Measurements from ENCODE around the gene CHST5. TPM values are rescaled to one million over a fixed set of nuclear protein-coding genes. Genes with fewer than 3 reads are reported as not detected.

The CHST5 gene
- total and polyA plus RNA-seq, 2 of the 13 experiments (the other 11 are each of a cell fraction or from before 2014, with no cell fraction given) = 0.05 TPM; not detected in 1

GRCh38 chr16:75486014-75486675 is 49.8 kb downstream of the CHST5 start (continued):
- TF ChIP-seq PHF21A (CRISPR knock-in tag; IDR thresholded peaks at IDR 0.05) (peak; percentile 46), NFE2L1 (CRISPR knock-in tag; IDR thresholded peaks at IDR 0.05; ENCODE audit: borderline replicate concordance) (no peak), CCDC6 (CRISPR knock-in tag; IDR thresholded peaks at IDR 0.05) (no peak), ZBTB33 (CRISPR knock-in tag; IDR thresholded peaks at IDR 0.05) (no peak), CAMTA2 (CRISPR knock-in tag; IDR thresholded peaks at IDR 0.05; ENCODE audit: borderline replicate concordance) (0 out of 2 replicates have a peak, but pooled peaks have one; percentile 37), NFKB2 (CRISPR knock-in tag; IDR thresholded peaks at IDR 0.05; ENCODE audit: borderline replicate concordance) (peak; percentile 64; the same call in 1 of the 2 replicates), KMT2B (CRISPR knock-in tag; IDR thresholded peaks at IDR 0.05) (no peak), ZNF784 (CRISPR knock-in tag; IDR thresholded peaks at IDR 0.05; ENCODE audit: borderline replicate concordance) (peak; percentile 15; the same call in 1 of the 2 replicates), ZNF331 (CRISPR knock-in tag; IDR thresholded peaks at IDR 0.05) (no peak), HNF4A (CRISPR knock-in tag; IDR thresholded peaks at IDR 0.05) (peak; percentile 72), FOSL1 (CRISPR knock-in tag; IDR thresholded peaks at IDR 0.05; ENCODE audit: borderline replicate concordance) (no peak), ATF4 (CRISPR knock-in tag; IDR thresholded peaks at IDR 0.05) (no peak), RXRA (CRISPR knock-in tag; IDR thresholded peaks at IDR 0.05) (0 out of 2 replicates have a peak, but pooled peaks have one; percentile 28), ZFP36L2 (CRISPR knock-in tag; IDR thresholded peaks at IDR 0.05) (no peak), MLX (CRISPR knock-in tag; IDR thresholded peaks at IDR 0.05) (no peak), ZSCAN25 (CRISPR knock-in tag; IDR thresholded peaks at IDR 0.05) (peak; percentile 47; the same call in 1 of the 2 replicates), MAF1 (CRISPR knock-in tag; IDR thresholded peaks at IDR 0.05; ENCODE audit: borderline replicate concordance) (no peak), FOXJ3 (CRISPR knock-in tag; IDR thresholded peaks at IDR 0.05; ENCODE audit: borderline replicate concordance) (no peak), MAZ (IDR thresholded peaks at IDR 0.05; ENCODE audit: borderline replicate concordance, low read depth, low read length) (no peak), MAZ (CRISPR knock-in tag; IDR thresholded peaks at IDR 0.05; ENCODE audit: low read depth) (peak; percentile 44; the same call in 1 of the 2 replicates), FOXP4 (CRISPR knock-in tag; IDR thresholded peaks at IDR 0.05) (0 out of 2 replicates have a peak, but pooled peaks have one; percentile 8), ZMAT3 (CRISPR knock-in tag; conservative IDR thresholded peaks at IDR 0.05) (no peak)
- TF ChIP-seq, protein P1, sequence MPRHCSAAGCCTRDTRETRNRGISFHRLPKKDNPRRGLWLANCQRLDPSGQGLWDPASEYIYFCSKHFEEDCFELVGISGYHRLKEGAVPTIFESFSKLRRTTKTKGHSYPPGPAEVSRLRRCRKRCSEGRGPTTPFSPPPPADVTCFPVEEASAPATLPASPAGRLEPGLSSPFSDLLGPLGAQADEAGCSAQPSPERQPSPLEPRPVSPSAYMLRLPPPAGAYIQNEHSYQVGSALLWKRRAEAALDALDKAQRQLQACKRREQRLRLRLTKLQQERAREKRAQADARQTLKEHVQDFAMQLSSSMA (CRISPR knock-in tag; IDR thresholded peaks at IDR 0.05) = no peak

All from HepG2 (cell line).